ENCODE data around the gene ANO1.

Gene ANO1

DNA sequence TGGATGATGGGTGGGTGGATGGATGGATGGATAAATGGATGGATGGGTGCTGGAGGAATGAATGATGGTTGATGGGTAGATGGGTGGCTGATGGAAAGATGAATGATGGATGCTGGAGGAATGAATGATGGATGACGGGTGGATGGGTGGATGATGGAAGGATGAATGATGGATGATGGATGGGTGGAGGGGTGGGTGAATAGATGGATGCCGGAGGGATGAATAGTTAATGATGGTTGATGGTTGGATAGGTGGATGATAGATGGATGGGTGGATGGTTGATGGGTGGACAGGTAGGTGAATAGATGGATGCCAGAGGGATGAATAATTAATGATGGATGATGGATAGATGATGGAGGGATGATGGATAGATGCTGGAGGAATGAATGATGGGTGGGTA lies 41.4 kb downstream of the ANO1 start:
- DNase-seq, result no peak

DNA sequence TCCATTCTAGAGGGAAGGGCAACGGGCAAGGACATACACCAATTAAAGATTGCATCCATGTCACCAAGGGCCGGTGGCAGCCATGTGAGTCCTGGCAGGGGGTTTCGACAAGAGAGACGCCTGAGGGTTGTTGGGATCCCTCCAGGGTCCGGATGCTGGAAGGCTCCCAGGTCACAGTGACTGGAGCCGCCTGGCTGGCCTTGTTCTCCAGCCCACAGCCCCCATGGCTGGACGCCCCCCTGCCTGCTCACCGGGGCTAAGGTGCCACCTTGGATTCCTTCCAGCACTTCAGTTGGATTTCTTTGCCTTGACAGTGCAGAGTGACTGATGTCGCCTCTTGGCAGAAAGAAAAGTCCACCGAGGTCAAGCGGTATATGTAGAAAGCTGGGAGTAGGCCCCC lies 42.6 kb downstream of the ANO1 start:
- DNase-seq, result no peak

DNA sequence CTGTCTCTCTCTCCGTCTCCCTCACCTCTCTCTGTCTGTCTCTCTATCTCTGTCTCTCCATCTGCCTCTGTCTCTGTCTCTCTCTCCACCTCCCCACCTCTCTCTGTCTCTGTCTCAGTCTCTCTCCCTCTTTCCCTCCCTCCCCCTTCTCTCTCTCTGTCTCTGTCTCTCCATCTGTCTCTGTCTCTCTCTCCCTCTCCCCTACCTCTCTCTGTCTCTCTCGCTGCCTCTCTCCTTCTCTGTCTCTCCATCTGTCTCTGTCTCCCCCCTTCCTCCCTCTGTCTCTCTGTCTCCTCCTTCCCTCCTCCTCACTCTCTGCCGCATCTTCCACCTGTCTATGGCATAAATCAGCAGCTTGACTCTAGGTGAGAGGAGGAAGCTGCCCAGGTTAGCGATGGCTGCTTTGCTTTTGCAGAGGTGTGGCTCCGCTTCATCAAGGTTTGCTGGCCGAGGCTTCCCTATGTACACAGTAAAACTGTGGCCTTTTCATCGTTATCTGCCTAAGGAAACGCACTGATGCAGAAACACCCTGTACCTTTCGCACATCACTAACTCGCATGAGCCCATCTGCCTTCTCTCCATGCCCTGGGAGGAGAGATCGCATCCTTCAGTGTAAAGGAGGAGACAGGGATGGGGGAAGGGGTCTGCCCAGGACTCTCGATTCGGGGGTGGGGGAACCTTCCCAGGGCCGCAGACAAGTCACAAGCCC lies 44.5 kb downstream of the ANO1 start:
- no peak for DNase-seq

DNA sequence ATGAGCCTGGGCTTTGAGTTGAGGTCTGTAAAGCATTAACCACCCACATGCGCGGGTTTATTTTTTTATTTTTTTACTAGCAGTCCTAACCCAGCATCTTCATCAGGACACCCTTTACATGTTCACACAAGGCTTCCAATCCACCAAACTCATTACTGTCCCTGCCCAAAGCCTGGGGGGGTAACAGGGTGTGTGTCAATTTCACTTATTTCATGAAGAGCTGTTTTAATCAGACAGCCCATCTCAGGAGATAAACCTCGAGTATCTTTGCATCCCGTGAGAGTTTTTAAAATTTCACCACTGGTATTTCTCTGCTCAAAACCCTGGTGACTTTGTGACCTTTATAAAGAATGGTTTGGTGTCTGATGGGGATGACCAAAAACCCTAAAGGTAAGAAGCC lies 45.6 kb downstream of the ANO1 start:
- DNase-seq, result no peak

DNA sequence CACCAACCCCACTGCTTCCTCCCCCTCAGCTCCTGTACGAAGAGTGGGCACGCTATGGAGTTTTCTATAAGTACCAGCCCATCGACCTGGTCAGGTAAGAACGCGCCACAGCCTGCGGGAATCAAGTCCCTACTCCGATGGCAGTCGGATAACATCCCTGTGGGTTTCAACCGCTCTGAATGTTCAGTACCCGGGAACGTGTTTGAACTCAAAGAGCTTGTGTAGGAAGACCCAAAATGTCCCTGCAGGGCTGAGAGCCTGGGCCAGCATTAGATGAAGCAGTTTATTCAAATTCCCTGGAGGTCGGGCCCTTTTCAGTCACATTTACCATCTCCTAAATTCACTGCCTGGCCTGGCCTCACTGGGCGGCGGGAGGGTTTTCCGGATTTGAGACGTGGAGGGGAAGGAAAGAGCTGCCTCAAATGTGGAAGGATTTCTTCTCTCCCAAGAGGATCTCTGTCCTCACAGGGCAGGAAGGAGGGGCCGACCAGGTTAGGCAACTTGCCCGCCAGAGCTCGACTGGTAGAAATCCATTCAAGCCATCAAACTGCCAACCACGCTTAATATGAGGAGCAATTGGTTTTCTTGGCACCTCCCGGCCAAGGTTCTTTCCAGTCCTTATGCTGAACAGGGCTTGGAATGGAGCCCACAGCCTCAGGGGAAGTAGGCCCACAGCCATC lies 46.3 kb downstream of the ANO1 start:
- no peak for DNase-seq

DNA sequence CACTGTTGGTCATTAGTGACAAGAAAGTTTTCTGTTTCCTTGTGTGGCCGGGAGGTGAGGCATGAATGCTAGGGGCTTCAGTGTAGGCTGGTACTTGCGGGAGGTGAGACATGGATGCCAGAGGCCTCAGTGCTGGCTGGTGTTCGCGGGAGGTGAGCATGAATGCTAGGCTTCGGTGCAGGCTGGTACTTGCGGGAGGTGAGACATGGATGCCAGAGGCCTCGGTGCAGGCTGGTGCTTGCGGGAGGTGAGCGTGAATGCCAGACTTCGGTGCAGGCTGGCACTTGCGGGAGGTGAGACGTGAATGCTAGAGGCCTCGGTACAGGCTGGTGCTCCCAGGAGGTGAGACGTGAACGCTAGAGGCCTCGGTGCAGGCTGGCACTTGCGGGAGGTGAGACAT lies 48.4 kb downstream of the ANO1 start:
- no peak for DNase-seq

DNA sequence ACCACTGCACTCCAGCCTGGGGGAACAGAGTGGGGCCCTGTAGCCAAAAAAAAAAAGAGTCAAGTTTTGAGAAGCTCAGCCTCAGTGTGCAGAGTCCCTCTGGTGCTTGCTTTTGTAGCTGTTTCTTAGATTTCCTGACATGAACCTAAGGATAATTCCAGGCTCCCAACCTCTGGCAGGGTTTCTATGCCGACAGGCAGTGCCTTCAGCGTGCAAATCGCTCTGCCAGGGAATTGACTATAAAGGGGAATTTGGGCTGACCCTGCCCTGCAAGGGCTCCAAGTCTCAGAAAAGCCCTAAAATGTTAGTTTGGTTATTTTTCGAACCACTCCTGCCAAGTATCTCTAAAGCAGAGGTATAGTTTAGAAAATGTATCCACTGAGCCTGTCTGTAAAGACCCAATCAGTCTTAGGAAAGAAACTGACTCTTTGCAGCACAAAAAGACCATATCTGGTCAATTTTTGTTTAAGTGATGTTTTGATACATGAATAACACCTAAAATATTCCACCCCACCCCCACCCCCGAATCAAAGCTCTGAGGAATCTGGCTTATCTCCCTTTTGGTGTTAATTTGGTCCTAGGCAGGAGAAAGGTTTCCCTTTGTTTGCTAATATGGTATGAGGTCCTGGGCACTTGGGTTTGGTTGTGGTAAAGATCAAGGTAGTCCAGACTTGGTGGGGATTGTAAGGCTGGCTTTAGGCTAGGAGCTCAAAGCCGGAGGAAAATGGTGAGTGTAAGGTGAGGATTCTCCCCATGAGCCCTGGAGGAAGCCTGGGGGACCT lies 49.7 kb downstream of the ANO1 start:
- DNase-seq, result no peak

DNA sequence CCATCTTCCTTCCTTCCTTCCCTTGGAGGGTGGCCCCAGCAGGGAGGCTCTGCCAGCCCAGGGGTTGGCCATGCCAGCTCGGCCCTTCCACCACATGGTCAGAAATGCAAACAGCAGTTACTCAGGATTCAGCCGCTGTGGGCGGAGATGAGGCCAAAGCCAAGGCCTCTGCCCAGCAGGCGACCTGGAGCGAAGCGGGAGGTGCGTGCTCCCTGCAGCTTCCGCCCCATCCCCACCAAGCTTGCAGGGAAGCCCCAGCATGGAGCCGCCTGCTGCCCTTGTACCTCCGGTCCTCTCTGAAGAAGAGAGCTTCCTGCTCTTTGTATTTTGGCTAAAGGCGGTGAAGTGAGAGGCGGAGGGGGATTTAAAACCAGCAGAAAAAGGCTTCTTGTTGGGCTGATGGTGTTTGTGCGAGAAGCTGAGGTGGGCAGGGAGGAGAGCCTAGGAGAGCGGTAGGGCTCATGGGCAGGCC lies 50.4 kb downstream of the ANO1 start:
- no peak for DNase-seq

DNA sequence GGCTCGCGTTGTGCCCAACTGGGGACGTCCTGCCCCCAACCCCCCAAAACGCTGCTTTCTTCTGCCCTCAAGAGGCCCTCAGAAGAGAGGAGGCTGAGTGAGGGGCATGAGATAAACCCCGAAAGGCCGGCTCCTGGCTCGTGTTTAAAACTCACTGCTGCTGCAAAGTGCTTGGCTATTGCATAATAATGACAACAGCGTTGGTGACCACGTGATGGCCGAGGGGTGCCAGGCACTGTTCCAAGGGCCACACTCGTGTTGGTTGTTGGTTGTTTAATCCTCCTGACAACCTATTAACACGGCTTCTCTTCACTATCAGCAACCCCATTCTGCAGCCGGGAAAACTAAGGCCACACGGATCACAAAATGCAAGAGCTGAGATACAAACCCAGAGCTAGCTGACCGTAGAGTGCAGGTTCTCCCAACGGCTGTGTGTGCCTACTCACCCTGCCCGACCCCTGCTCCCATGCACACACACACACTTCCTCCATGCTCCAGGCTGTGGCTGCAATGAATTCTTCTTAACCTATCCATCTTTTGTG lies 51.0 kb downstream of the ANO1 start:
- DNase-seq, result no peak

DNA sequence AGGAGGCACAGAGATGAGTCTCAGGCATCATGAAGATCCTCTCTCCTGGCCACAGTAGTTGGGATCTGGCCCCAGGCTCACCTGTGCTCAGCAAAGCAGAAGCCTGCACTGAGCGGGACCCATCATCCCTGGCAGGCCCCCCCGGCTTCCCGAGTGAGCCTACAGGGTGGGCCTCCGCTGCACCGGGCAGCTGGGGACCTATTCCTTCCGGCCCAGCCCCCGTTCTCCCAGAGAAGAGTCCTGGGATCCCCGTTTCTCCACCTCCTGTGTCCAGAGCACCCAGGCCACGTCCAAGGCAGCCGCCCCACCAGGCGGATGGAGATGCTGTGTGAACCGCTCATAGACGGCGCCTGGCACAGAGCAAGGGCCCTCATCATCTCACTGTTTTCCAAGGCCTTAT lies 52.5 kb downstream of the ANO1 start:
- DNase-seq, result no peak

DNA sequence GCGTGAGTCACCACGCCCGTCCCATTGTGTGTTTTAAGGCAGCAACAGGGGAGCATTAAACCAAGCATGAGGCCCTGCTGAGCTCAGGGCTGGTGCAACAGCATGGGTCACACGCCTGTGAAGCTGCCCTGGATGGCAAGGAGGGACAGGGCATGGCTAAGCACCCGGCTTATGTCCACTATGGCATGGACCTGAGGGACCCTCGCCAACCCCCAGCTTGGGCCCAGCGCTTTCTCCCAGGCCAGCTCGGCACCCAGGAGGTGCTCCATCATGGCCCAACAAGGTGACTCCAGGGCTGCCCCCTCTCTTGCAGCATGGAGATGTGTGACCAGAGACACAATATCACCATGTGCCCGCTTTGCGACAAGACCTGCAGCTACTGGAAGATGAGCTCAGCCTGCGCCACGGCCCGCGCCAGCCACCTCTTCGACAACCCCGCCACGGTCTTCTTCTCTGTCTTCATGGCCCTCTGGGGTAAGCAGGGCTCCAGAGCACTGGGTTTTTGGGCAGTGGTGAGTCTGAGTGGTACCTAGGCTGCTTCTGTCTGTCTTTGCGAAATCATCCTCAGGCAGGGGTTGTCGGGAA lies 53.6 kb downstream of the ANO1 start:
- DNase-seq, result no peak

DNA sequence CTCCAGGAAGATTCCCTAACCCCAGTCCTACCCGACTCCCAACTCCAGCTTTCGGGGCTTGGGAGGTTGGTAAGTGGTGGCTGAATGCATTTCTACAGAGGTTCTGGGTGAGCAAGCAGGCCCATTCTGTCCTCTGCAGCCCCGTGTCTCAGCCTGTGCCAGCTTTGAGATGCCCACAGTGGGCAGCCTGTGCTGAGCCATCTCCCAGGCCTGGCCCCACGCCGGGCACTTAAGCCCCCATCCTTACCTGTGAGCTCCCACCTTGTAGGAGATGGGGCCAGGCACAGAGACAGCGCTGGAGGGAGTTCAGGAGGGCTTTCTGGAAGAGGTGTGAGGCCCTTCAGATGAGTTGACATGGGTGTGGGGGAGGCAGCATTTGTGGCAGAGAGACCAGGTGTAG lies 54.5 kb downstream of the ANO1 start:
- no peak for DNase-seq

DNA sequence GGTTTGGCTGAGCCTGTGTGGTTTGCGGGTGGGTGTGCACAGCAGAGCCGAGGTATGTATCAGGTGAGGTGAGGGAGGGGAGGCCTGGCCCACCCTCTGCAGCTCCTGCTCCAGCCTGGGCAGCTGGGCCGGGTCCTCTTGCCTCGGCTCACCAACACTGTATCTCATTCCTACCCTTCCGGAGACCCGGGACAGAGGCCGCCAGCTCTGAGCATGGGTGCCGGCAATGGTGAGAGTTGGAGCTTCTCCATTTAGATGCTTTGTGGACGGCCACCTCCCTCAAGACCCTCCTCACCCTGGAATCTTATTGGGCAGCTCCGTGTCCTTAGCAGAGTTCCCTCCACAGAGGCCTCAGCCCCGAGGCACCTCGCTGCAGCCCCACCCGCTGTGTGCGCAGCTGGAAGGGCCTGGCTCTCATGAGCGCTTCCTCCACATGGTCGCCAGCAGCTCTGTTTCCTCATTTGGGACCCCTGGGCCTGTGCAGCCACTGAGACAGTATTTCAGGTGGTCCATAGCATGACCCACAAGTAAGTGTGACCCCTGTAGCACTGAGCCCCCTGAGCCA lies 55.7 kb downstream of the ANO1 start:
- DNase-seq, result no peak

DNA sequence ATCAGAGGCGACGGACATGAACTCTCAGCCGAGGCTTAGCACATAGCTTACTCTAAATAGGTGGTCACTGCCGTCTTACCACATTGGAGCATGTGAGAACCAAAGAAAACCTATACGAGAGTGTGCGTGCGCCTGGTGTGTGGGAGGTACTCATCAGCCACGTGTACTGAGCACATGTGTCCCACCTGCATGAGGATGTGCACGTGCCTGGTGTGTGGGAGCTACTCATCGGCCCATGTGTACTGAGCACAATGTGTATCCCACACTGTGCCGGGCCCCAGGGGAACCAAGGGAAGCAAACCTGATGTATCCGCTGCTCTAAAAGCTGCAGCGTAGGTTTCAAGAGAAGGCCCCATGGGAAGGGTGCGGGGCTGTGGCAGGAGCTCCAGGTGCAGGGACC lies 56.4 kb downstream of the ANO1 start:
- no peak for DNase-seq

DNA sequence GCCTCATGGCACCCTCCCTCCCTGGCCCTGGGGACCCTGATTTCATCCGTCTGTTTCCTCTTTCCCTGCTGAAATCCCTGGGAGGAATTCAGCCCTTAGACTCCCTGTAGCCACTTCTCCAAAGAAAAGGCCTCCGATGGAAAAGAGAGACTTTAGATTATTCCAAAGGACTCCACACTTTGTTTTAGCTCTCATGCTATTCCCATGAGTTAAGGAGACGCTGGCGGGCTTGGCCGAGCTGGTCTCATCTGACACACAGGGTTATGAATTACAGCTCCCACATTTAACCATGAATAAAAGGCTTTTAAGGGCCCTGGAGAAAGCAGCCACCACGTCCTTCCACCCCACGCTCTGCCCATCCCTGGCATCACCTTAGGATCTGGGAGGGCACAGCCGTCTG lies 57.0 kb downstream of the ANO1 start:
- DNase-seq, result no peak

DNA sequence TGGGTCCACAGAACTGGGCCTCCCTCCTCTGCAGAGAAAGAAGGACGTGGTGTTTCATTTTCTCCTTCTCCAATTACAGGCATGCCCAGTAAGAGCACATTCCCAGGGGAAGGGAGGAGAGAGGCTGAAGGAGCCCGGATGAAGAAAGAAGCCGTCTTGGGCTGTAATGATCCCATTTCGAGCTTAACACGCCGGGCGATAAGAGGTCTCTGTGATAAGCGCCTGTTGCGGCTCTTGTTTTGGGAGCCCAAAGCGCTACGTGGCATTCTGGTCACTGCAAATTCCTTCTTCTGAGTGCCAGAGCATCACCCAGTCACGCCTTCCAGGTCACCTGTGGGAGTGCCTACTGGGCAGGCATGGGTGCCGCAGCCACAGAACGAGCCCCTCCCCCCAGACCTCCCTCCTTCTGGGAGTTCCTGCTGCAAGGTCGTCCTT lies 57.5 kb downstream of the ANO1 start:
- DNase-seq, result no peak

DNA sequence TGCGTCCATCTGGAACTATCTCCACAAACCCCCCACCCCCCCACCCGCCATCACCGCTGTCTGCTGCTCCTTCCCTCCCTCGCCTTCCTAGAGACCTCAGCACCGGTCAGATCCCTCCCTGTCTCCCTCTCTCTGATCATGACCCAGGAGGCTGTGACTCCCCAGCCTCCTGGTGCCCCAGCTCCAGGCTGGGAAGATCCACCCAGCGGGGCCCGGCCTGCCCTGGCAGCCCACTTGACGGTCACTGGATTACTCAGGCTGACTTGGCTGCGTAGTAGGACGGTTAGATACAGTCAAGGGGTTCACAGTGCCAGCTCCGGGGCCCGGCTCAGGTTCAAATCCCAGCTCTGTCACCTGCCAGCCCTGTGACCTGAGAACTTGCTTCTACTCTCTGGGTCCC lies 59.3 kb downstream of the ANO1 start:
- no peak for DNase-seq

DNA sequence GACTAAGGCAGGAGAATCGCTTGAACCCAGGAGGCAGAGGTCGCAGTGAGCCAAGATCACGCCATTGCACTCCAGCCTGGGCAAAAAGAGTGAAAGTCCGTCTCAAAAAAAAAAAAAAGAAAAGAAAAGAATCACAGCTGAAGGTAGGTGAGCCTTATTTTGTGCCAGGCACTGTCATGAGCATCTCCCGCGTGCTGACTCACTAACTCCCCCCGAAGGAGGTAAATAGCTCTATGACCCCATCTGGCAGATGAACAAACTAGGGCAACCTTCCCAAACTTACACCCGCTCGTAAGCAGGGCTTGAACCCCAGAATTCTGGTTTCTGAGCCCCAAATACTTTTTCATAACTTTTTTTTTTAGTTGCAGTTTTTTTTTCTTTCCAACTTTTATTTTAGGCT lies 60.3 kb downstream of the ANO1 start:
- no peak for DNase-seq

DNA sequence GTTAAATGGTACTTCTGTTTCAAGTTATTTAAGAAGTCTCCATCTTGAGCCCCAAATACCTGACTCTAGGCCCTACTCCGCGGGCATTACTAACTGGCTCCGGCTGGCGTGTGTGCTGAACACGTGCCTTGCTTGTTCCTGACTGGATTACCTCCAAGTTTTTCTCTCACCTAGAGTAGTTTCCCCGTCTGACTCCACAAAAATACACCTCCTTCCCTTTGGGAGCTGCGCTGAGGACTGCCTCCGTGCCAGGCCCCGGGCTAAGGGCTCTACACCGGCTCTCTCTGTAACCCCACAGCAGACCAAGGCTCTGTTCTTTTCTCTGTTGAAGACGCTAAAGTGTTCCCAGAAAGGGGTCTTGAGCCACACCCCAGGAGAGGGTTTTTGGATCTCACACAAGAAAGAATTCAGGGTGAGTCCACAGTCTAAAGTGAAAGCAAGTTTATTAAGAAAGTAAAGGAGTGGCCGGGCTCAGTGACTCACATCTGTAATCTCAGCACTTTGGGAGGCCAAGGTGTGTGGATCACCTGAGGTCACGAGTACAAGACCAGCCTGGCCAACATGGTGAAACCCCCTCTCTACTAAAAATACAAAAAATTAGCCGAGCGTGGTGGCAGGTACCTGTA lies 61.8 kb downstream of the ANO1 start:
- DNase-seq, result no peak

DNA sequence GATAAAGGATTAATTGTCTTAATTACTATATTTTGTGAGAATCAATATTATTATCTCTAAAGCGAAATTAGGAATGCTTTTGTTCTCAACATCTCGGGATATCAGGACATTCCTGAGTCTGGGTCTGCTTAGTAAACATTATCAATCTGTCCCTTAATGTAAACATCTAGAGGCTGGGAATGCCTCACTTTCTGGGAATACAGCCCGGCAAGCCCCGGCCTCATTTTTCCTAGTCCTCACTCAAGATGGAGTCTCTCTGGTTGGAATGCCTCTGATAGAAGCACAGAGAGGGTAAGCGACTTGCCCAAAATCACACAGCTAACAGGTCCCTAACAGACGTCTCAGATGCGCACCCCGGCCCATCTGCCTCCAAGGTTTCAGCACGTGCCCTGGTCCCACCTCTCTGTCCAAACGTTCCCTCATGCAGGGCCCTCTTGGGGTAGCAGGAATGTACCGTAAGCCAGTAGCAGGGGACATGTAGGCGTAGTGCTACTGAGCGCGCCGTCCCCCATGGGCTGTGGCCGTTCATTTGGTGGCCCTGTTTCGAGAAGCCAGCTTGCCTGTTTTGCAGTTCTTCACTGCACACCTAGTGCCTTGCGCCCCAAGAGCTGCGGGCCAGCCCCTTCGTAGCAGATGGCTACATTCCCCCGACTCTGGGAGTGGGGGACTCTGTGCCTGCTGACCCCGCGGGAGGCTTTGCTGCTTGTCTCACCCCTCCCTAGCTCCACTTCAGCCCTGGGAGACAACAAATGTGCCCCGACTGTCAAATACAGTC lies 62.8 kb downstream of the ANO1 start:
- DNase-seq, result no peak

DNA sequence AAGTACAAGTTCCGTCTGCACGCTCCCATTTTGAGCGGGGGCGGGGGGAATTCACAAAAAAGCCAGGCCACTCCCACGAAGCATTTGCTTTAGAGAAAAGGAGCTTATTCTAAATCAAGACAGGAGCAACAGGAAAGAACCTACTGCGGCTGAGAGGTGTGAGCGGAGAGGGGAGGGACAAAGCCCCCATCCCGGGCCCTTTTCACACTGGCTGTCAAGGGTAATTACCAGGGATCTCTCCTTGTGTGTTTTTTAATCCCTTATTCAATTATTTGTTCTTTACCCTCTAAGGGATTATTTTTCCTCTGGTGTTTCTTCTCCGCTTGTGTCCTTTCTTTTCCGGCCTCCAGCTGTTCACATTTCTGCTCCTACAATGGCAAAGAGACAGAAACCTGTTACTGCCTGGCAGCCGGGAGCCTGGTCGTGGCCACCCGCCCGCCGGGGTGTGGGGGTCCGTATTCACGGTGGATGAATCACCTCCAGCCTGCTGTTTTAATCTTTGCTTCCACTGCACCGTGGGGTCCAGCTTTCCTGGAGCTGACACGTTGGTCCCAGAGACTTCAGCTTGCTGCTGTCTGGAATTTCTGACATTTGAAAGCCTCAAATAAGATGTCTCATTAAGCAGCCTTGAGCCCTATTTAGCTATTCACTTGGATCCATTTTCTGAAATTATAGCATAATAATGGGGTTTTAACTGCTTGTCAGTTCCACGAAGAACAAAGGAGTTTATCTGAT lies 63.5 kb downstream of the ANO1 start:
- DNase-seq, result no peak

All from CD4-positive, alpha-beta T cell treated with Interleukin-21 for 1 hour (primary cell).